ENCODE measurements around the gene WT1. TPM values are rescaled to one million over a fixed set of nuclear protein-coding genes. Genes with fewer than 3 reads are reported as not detected.

WT1 gene
- polyA plus RNA-seq, 5 donors = 0.26 to 2.8 (median 1.6) TPM

- DNase-seq = no peak
Measured at GRCh38 chr11:32425761-32426160, 9.6 kb downstream of the WT1 start.

GRCh38 chr11:32422545-32422944 lies 12.8 kb downstream of the WT1 start:
- DNase-seq = no peak

GRCh38 chr11:32421992-32422391 lies 13.3 kb downstream of the WT1 start:
- no peak for DNase-seq

GRCh38 chr11:32420937-32421901 lies 14.1 kb downstream of the WT1 start:
- DNase-seq = no peak

GRCh38 chr11:32420139-32420538 lies 15.2 kb downstream of the WT1 start:
- DNase-seq = no peak

GRCh38 chr11:32418836-32419235 lies 16.5 kb downstream of the WT1 start:
- no peak for DNase-seq

- no peak for DNase-seq
Measured at GRCh38 chr11:32417806-32418205, 17.5 kb downstream of the WT1 start.

- no peak for DNase-seq
Measured at GRCh38 chr11:32416301-32416700, 19.0 kb downstream of the WT1 start.

GRCh38 chr11:32414925-32415324 lies 20.4 kb downstream of the WT1 start:
- no peak for DNase-seq

- no peak for DNase-seq
Measured at GRCh38 chr11:32411942-32412615, 23.3 kb downstream of the WT1 start.

GRCh38 chr11:32405592-32405991 lies 29.7 kb downstream of the WT1 start:
- DNase-seq = no peak

GRCh38 chr11:32402836-32403235 lies 32.5 kb downstream of the WT1 start:
- no peak for DNase-seq

GRCh38 chr11:32400670-32401369 lies 34.5 kb downstream of the WT1 start:
- DNase-seq = no peak

- DNase-seq = no peak
Measured at GRCh38 chr11:32400196-32400595, 35.1 kb downstream of the WT1 start.

- no peak for DNase-seq
Measured at GRCh38 chr11:32396991-32397390, 38.3 kb downstream of the WT1 start.

GRCh38 chr11:32396331-32396730 lies 39.0 kb downstream of the WT1 start:
- no peak for DNase-seq

- no peak for DNase-seq
Measured at GRCh38 chr11:32395127-32395526, 40.2 kb downstream of the WT1 start.

- DNase-seq = no peak
Measured at GRCh38 chr11:32392840-32393239, 42.5 kb downstream of the WT1 start.

- DNase-seq = no peak
Measured at GRCh38 chr11:32391956-32392553, 43.3 kb downstream of the WT1 start.

GRCh38 chr11:32391479-32391878 lies 43.9 kb downstream of the WT1 start:
- DNase-seq = no peak

- DNase-seq = no peak
Measured at GRCh38 chr11:32390712-32391111, 44.6 kb downstream of the WT1 start.

Measured in right lung (tissue), 5 donors.